Dendritic cell treated with granulocyte-macrophage colony-stimulating factor and Interleukin-4, amounts not matched to agents 40 ng/mL and 50 ng/mL, for 4 days (primary cell): ENCODE data around the gene NKAIN2.
"Not testable (repeated sequence)": the region's sequence is repeated elsewhere in the genome, so short reads cannot be mapped to it uniquely, and the experiment has no call there.

Experiments used
- H3K27ac Mint-ChIP-seq: one replicate; pipeline ENCODE4 v1.8.0; 2022; ENCODE audit warnings: mild to moderate bottlenecking, mixed read lengths
- H3K27me3 Mint-ChIP-seq: one replicate; pipeline ENCODE4 v1.8.0; 2022; ENCODE audit warnings: mild to moderate bottlenecking, mixed read lengths
- H3K36me3 Mint-ChIP-seq: one replicate; pipeline ENCODE4 v1.8.0; 2022; ENCODE audit warnings: low read depth, mixed read lengths
- H3K4me1 Mint-ChIP-seq: one replicate; pipeline ENCODE4 v1.8.0; 2022; ENCODE audit warnings: low read depth, mixed read lengths
- H3K4me3 Mint-ChIP-seq: one replicate; pipeline ENCODE4 v1.8.0; 2022; ENCODE audit warnings: mild to moderate bottlenecking, moderate library complexity, mixed read lengths
- H3K9me3 Mint-ChIP-seq: one replicate; pipeline ENCODE4 v1.8.0; 2022; ENCODE audit warnings: mixed read lengths
- intact Hi-C: fragments of 100-400 bp; cut with micrococcal nuclease; formaldehyde crosslinking; loops from one replicate; pipeline ENCODE4 v1.15.0; 2022

Gene NKAIN2

GRCh38 chr6:124260337-124260736, 456.7 kb downstream of the NKAIN2 start:
- Mint-ChIP-seq H3K36me3 (no peaks in the 10 kb centered on the region), H3K27ac (no peak overlapping the region), H3K9me3 (no peaks in the 10 kb centered on the region), H3K27me3 (no peaks in the 10 kb centered on the region), H3K4me3 (no peak overlapping the region), H3K4me1 (no peaks in the 10 kb centered on the region)
- intact Hi-C loops = no loop called here

DNA sequence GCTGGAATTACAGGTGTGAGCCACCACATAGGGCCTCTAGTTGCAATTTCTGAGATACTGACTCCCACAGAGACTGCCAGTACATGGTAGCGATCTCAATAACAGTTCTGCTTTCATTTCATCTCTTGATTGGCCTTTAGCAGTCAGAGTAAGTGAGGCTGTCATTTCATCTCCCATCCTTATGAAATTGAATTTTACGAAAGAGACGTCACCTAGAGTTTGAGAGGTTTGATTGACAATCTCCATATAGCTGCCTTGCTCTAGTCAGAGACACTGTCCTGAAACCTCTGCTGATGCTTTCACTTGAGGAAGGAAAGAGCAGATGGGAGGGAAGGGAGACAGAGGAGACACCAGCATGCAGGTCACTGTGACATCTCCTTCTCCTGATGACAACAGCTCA, 466.1 kb downstream of the NKAIN2 start:
- no peaks in the 10 kb centered on the region for H3K36me3 Mint-ChIP-seq
- intact Hi-C loops = no loop called here
- H3K4me3 Mint-ChIP-seq = no peak overlapping the region
- H3K4me1 Mint-ChIP-seq = no peaks in the 10 kb centered on the region
- H3K27ac Mint-ChIP-seq = no peak overlapping the region
- no peaks in the 10 kb centered on the region for H3K27me3 Mint-ChIP-seq
- peaks cover 17% of the 10 kb centered on the region for H3K9me3 Mint-ChIP-seq

DNA sequence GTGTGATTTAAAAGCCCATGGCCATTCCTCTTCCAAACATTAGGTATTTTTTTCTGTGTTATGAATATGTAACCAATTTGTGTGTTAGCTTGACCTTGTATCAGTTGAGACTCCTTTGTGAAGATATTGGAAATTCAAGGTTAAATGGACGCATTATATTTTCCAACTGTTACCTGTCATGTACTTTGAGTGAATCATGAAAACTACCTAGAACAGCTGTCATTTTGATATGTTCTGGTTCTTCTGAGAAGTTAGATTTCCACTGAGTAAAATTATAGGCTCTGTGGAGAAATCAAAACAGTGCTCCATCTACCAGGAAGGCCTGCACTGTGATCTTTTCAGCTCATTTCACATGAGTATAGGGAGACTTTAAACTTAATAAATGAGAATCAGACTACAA, 470.0 kb downstream of the NKAIN2 start:
- Mint-ChIP-seq H3K27me3 (no peaks in the 10 kb centered on the region), H3K9me3 (peaks cover 25% of the 10 kb centered on the region), H3K4me1 (no peaks in the 10 kb centered on the region), H3K36me3 (no peaks in the 10 kb centered on the region), H3K27ac (no peak overlapping the region), H3K4me3 (no peak overlapping the region)
- intact Hi-C loops = no loop called here

DNA sequence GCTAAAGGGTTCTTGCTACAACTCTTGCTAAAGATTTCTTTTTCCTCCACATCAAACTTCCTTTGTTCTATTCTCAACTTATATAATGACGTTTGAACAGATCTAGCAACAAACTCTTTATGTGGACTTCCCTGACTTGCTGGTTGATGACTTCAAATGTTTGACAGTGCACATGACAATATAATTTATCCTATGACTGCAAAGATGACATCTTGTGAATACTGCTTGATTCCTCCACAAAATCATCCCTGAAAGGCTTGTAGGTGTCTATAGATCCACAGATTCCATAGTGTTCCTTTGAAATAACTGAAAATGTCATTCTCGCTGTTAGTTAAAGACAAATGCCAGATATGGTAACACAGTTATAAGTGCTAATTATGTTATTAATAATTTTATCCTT, 478.9 kb downstream of the NKAIN2 start:
- H3K4me1 Mint-ChIP-seq = no peaks in the 10 kb centered on the region
- intact Hi-C loops = no loop called here
- no peak overlapping the region for H3K27ac Mint-ChIP-seq
- no peak overlapping the region for H3K4me3 Mint-ChIP-seq
- H3K27me3 Mint-ChIP-seq = no peaks in the 10 kb centered on the region
- no peaks in the 10 kb centered on the region for H3K36me3 Mint-ChIP-seq
- H3K9me3 Mint-ChIP-seq = no peaks in the 10 kb centered on the region

DNA sequence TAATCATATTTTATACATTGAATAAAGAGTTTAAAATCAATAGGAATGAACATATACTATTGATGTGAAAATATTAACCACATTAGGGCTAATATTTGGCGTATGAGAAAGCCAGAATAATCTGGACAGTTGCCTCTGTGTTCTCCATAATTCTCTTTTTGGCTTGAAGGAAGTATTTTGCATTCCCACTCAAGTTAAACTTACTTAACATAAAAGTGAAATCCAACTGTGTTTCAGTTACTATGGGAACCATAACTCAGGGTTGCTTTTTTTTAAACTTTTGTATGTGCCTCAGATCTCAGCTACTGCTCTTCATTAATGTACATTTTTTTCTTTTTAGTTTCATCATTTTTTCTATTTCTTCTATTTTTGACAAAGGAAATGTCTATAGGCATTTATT, 479.8 kb downstream of the NKAIN2 start:
- Mint-ChIP-seq H3K9me3 (no peaks in the 10 kb centered on the region), H3K36me3 (no peaks in the 10 kb centered on the region), H3K4me1 (no peaks in the 10 kb centered on the region), H3K27me3 (no peaks in the 10 kb centered on the region), H3K27ac (no peak overlapping the region), H3K4me3 (no peak overlapping the region)
- intact Hi-C loops = no loop called here

- H3K27me3 Mint-ChIP-seq = no peaks in the 10 kb centered on the region
- H3K4me3 Mint-ChIP-seq = no peak overlapping the region
- H3K9me3 Mint-ChIP-seq = no peaks in the 10 kb centered on the region
- H3K27ac Mint-ChIP-seq = no peak overlapping the region
- H3K4me1 Mint-ChIP-seq = no peaks in the 10 kb centered on the region
- H3K36me3 Mint-ChIP-seq = no peaks in the 10 kb centered on the region
- intact Hi-C loops = no loop called here
Observed at GRCh38 chr6:124285146-124285545, 481.5 kb downstream of the NKAIN2 start.

DNA sequence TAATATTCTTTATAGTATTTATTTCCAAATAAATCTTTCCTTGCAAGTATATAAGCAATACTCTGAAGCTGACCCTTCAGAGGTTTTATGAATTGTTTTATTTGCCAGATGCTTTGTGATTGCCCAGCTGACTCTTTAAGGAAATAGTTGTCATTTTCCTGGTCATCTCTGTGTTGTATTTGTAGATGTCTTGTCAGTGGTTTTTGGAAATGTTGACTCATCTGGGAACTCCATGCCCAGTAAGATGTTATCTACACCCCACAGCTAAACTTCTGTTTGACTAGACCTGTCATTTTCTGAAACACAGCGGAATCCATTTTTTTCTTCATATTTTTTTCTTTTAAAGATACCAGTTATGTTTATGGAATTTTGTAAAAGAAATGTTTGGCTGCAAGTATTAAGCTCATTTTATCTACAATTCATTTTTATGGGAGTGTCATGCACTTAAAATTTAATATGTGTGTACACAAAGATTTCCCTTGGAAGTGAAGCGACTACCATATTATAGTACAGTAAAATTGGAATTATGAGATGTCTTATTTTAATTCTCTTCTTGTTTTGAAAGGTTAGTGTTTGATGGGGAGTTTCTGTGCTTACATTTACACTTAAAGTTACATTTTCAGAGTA, 491.0 kb downstream of the NKAIN2 start:
- H3K27me3 Mint-ChIP-seq = no peaks in the 10 kb centered on the region
- no peaks in the 10 kb centered on the region for H3K4me1 Mint-ChIP-seq
- intact Hi-C loops = no loop called here
- H3K4me3 Mint-ChIP-seq = no peak overlapping the region
- H3K9me3 Mint-ChIP-seq = no peaks in the 10 kb centered on the region
- H3K27ac Mint-ChIP-seq = no peak overlapping the region
- no peaks in the 10 kb centered on the region for H3K36me3 Mint-ChIP-seq

GRCh38 chr6:124297507-124297906, 493.8 kb downstream of the NKAIN2 start:
- Mint-ChIP-seq H3K4me1 (no peaks in the 10 kb centered on the region), H3K36me3 (no peaks in the 10 kb centered on the region), H3K27me3 (no peaks in the 10 kb centered on the region), H3K9me3 (peaks cover 9% of the 10 kb centered on the region), H3K27ac (no peak overlapping the region), H3K4me3 (no peak overlapping the region)
- intact Hi-C loops = no loop called here

DNA sequence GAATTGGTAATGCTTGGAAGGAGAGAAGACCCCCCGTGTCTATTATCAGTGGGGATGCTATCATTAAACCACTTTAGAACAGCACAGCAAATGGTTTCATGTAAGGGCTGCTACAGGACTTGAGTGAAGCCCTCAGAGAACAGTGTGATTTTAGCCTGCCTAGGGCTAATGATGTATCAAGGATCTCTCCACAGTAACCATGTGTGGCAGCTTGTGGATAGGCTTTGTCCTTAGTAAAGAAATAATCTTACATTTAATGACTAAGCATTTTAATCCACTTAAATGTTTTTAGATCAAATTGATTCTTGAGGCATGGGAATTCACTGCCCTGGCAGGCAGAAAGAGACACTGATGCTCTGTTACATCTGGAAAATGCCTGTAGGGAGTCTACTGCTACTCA, 495.1 kb downstream of the NKAIN2 start:
- no peaks in the 10 kb centered on the region for H3K27me3 Mint-ChIP-seq

GRCh38 chr6:124300907-124301306, 497.2 kb downstream of the NKAIN2 start:
- H3K27ac Mint-ChIP-seq, H3K36me3 Mint-ChIP-seq, H3K4me3 Mint-ChIP-seq, H3K9me3 Mint-ChIP-seq, H3K27me3 Mint-ChIP-seq, H3K4me1 Mint-ChIP-seq, intact Hi-C loops: not testable (repeated sequence)

More for the DNA sequence above, 495.1 kb downstream of the NKAIN2 start:
- intact Hi-C loops = no loop called here
- Mint-ChIP-seq H3K4me3 (no peak overlapping the region), H3K27ac (no peak overlapping the region), H3K36me3 (no peaks in the 10 kb centered on the region), H3K9me3 (peaks cover 9% of the 10 kb centered on the region), H3K4me1 (no peaks in the 10 kb centered on the region)

GRCh38 chr6:124303971-124304370, 500.3 kb downstream of the NKAIN2 start:
- Mint-ChIP-seq H3K4me3 (no peak overlapping the region), H3K36me3 (no peaks in the 10 kb centered on the region), H3K27ac (no peak overlapping the region), H3K27me3 (no peaks in the 10 kb centered on the region), H3K4me1 (no peaks in the 10 kb centered on the region), H3K9me3 (peaks cover 9% of the 10 kb centered on the region)
- intact Hi-C loops = no loop called here

- intact Hi-C loops = no loop called here
- H3K27me3 Mint-ChIP-seq = no peaks in the 10 kb centered on the region
- H3K36me3 Mint-ChIP-seq = no peaks in the 10 kb centered on the region
- no peaks in the 10 kb centered on the region for H3K4me1 Mint-ChIP-seq
- H3K27ac Mint-ChIP-seq = no peak overlapping the region
- H3K4me3 Mint-ChIP-seq = no peak overlapping the region
- no peaks in the 10 kb centered on the region for H3K9me3 Mint-ChIP-seq
Observed at GRCh38 chr6:124310139-124310538, 506.5 kb downstream of the NKAIN2 start.

DNA sequence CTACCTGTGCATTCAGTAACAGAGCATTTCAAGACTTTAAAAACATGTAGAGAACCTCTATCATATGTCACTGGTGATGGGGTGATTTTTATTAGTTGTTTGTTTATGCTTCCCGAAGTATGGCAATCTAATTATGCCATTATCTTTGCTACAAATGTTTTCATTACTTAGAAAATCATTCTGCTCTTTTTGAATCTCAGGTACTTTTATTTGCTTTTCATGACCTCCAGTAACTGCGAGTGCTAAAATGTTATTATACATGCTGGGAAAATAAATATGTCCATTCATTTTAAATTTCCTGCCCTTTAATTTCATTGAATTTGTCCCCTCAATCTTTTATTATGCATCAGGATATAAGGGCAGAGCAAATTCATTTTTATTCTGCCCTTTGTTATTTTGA, 515.7 kb downstream of the NKAIN2 start:
- H3K9me3 Mint-ChIP-seq = no peaks in the 10 kb centered on the region
- intact Hi-C loops = no loop called here
- no peaks in the 10 kb centered on the region for H3K4me1 Mint-ChIP-seq
- H3K27ac Mint-ChIP-seq = no peak overlapping the region
- no peak overlapping the region for H3K4me3 Mint-ChIP-seq
- no peaks in the 10 kb centered on the region for H3K27me3 Mint-ChIP-seq
- no peaks in the 10 kb centered on the region for H3K36me3 Mint-ChIP-seq

- Mint-ChIP-seq H3K27ac (no peak overlapping the region), H3K4me1 (no peaks in the 10 kb centered on the region), H3K9me3 (no peaks in the 10 kb centered on the region), H3K4me3 (no peak overlapping the region), H3K36me3 (no peaks in the 10 kb centered on the region), H3K27me3 (no peaks in the 10 kb centered on the region)
- intact Hi-C loops = no loop called here
Observed at GRCh38 chr6:124324237-124324636, 520.6 kb downstream of the NKAIN2 start.

DNA sequence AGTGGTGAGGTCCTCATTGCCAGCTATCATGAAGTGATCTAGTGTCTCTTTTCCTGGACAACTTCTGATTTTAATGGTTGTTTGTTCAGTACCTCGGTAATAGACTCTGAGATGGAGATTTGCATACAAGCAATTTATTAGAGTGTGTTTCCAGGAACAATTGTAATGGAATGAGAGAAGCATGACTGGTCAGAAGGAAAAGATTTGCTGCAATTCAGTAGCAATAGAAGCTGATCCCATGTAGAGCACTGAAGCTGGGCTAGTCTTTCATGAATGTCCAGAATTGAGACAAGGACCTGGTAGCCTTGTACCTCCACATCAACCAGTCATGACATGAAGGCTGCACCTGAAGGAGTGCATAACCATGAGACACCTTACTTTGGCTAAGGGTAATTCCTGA, 526.5 kb downstream of the NKAIN2 start:
- Mint-ChIP-seq H3K27me3 (no peaks in the 10 kb centered on the region), H3K4me1 (no peaks in the 10 kb centered on the region), H3K27ac (no peak overlapping the region), H3K9me3 (no peaks in the 10 kb centered on the region), H3K36me3 (no peaks in the 10 kb centered on the region), H3K4me3 (no peak overlapping the region)
- intact Hi-C loops = no loop called here
